Activated CD4-positive, alpha-beta T cell treated with anti-CD3 and anti-CD28 coated beads, Interleukin-2, amount 50 U/mL, for 48 hours (primary cell): ENCODE data around the gene SYVN1.
"Not testable (repeated sequence)": the region's sequence is repeated elsewhere in the genome, so short reads cannot be mapped to it uniquely, and the experiment has no call there.

Experiments
- DNase-seq, 2 experiments: peaks; one replicate each; pipeline ENCODE4 v3.0.0-alpha.2; 2020

The SYVN1 gene

DNA sequence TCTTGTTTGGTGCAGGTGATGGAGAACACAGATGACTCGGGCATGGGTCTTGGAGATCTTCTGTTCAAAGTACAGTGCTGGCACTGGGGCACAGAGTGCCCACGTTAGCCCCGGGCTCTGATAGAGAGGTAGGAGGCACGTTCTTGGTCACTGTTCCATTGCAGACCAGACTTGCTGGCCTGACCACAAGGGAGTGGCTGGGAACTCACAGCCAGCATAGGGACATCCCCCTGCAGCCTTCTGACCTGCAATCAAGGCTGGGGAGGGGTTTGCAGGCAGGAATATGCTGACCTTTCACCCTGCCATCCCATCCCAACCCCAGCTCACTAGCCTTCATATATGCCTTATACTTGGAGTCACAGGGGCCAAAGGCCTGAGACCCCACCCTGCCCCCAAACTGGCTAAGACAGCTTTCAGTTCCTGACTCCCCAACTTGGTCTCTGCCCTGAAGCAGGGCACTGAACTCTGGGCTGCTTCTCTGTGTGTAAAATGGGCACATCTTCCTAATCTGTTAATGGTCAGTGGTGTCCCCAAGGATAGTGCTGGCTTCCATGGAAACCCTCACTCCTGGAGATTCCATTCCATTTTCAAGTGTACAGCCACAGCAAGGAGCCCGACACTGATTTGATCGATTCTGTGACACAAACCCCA, 7.6 kb downstream of the SYVN1 start:
- no peak for DNase-seq

DNA sequence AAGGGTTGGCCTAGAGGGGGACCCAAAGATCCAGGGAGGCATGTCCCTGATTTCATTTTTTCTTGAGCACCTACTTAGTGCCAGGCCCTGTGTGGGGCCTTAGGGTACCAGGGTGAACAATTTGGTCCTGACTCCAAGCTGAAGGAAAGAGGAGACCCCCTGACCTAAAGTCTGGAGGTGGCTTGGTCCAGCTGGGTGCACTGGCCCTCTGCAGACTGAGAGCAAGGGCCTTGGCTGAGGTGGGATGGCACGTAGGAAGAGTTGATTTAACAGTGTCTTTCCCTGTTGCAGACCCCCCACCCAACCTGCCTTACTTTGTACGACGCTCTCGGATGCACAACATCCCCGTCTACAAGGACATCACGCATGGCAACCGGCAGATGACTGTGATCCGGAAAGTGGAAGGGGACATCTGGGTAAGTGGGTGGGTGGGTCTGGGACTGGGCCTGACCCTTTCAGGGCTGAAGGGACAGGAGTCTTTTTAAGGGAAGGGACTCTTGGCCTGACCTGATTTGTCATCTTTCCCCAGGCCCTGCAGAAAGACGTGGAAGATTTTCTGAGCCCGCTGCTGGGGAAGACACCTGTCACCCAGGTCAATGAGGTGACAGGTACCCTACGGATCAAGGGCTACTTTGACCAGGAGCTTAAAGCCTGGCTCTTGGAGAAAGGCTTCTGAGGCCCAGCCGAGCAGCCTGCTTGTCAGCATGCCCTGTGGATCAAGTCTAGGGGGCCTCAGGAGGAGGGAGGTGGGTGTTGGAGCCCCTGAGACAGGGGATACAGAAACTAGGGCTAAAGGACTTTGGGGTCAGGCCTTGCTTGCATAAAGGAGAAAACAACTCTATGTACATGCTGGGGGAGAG, 8.9 kb downstream of the SYVN1 start:
- DNase-seq = no peak

DNA sequence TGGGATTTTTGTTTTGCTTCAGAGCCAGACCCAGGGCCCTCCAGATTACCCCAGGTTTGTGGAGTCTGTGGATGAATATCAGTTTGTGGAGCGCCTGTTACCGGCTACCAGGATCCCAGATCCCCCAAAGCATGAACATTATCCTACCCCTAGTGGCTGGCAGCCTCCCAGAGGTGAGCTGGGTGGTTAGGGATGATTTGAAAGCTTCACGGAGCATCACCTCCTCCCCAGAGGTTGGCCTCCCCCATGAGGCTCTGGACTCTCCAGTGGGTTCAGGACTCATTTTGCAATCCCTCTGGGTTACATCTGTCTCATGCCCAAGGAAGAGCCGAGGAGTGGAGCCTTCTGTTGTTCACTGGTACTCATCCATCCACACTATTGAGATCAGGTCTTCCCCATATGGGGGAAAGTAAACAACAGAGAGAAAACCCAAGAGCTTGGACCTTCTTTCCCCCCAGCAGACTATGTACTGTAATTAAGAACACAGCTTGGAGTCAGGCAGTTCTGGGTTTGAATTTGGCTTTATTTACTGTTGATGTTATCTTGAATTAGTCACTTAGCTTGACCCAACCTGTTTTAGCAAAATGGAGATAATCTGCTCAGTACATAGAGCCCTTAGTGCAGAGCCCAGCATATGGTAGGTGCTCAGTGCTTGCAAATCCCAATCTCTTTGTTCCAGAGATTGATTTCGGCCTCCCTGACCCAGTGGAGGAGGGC, 9.7 kb downstream of the SYVN1 start:
- no peak for DNase-seq

DNA sequence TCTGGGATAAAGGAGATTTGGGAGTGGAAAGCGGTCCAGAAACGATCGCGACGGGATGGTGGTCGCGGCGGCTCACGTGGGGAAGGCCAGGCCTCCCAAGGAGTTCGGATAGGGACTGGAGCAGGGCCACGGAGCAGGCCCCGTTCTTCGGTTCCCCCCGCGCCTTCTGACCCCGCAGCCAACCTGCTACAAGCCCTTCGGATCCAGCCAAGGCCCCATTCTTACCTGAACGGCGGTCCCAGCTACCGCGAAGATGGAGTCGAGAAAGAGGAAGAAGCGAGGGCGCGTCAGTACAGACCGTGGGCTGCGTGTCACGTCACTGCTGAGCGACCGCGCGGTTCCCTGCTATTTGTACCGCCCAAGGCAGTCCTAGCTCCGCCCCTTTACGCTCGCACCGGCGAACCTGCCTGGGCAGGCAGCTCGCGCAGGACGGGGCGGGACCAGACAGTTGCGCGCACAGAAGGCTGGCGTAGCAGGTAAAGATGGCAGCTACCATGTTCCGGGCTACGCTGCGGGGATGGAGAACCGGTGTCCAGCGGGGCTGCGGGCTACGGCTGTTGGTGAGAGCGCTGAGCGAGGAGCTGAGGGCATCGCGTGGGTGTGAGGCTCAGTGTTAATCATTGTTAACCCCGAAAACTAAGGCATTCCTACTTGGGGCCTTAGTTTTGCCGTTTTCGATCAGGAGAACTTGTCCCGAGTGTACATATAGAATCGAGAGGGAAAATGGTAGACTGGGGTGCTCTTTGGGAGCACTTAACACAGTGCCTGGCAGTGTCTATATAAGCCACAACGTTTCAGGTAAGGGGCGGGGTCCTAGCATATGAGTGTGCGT, 12.2 kb downstream of the SYVN1 start, which contains the start of the genes FAU and MRPL49:
TSS of gene FAU (minus strand) at position 270 of the 832 bp plus-strand sequence. CDS start 321 bp downstream, outside the sequence.
TSS of gene MRPL49 (plus strand) at position 457 of the 832 bp plus-strand sequence. CDS start at position 483, 26 bp downstream.
- DNase-seq = peak; percentile 99

DNA sequence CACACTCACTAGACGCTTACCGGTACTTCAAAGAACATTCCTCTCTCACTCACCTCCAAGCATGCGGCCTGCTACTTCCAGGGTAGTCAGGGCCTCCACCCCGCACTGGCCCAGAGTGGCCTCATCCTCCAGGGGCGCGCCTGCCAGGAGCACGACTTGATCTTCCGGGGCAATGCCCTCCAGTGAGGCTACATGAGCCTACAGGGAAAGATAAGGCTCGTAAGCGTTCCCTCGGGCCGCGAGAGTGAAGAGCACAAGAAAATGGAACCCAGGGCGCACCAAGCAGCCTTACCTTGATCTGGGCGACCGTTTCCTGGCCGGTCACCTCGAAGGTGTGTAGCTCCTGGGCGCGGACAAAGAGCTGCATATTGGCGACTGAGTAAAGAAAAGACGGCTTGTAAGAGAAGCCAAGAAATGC, 12.9 kb downstream of the SYVN1 start:
- peak in 1 of 2 experiments; percentile 44 for DNase-seq

DNA sequence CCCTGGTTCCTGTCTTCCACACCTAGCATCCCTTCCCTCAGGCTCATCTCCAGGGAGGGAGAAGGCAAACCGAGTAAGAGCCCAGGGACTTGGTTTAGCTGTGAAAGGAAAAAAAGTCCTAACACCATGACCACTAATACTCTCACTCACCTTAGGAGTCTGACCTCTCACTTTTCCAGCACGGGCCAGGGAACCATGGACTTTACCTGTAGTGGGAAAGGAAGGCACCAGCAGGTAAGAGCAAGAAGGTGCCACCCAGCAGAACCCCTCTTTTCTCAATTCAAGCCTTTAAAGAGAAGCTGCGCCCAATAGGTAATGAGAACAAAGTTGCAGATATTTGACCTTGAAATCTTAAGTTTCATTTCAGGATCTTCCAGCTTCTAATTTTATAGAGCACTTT, 13.5 kb downstream of the SYVN1 start:
- DNase-seq = no peak

DNA sequence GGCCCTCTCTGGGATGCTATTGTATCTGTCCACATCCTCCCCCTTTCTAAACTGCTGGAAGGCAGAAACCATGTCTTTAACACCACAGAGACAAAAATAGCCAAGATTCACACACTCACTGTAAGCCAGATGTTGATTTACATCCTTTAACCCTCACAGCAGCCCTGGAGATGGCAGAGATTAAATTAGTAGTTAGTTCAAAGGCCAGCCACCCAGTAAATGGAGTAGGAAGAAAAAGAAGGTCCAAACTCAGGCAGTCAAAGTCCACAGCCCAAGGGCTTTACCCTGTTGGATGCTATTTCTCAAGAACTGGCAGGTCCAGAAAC, 14.7 kb downstream of the SYVN1 start:
- no peak for DNase-seq

DNA sequence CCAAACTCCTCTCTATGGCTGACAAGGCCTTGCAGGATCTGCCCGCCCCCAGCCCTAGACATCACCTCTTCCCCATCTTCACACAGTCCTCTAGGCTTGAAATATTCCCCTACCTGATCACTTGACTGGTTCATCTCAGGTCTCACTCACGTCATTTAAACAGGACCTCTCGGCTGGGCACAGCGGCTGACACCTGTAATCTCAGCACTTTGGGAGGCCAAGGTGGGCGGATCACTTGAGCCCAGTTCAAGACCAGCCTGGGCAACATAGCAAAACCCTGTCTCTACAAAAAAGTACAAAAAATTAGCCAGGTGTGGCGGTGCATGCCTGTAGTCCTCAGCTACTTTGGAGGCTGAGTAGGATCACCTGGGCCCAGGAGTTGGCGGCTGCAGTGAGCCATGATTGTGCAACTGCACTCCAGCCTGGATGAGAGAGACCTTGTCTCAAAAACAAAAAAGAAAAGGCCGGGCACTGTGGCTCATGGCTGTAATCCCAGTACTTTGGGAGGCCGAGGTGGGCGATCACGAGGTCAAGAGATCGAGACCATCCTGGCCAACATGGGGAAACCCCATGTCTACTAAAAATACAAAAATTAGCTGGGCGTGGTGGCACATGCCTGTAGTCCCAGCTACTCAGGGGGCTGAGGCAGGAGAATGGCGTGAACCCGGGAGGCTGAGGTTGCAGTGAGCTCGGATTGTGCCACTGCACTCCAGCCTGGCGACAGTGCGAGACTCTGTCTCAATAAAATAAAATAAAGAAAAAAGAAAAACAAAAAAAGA, 15.2 kb downstream of the SYVN1 start:
- not testable (repeated sequence) for DNase-seq

DNA sequence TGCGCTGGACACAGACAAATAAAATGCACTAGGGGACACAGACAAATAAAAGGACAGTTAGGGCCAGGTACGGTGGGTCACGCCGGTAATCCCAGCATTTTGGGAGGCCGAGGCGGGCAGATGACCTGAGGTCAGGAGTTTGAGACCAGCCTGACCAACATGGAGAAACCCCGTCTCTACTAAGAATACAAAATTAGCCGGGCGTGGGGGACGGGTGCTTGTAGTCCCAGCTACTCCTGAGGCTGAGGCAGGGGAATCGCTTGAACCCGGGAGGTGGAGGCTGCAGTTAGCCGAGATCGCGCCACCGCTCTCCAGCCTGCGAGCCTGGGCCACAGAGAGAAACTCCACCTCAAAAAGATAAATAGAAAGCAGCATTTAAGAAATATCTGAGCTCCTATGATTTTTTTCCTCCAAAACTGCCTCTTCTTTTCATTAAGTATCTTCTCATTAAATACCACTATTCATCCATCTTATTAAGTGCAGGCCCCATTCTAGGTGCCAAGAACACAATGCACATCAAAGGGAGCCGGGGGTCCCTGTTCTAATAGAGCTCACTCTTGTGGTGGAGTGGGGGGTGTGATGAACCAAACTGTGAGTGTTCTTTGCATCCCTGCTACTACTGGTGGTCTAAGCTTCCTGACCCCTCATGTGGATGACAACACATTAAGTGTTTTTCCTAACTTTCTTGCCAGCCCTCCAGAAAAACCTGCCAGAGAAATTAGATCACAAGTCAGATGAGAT, 16.1 kb downstream of the SYVN1 start:
- DNase-seq = no peak

DNA sequence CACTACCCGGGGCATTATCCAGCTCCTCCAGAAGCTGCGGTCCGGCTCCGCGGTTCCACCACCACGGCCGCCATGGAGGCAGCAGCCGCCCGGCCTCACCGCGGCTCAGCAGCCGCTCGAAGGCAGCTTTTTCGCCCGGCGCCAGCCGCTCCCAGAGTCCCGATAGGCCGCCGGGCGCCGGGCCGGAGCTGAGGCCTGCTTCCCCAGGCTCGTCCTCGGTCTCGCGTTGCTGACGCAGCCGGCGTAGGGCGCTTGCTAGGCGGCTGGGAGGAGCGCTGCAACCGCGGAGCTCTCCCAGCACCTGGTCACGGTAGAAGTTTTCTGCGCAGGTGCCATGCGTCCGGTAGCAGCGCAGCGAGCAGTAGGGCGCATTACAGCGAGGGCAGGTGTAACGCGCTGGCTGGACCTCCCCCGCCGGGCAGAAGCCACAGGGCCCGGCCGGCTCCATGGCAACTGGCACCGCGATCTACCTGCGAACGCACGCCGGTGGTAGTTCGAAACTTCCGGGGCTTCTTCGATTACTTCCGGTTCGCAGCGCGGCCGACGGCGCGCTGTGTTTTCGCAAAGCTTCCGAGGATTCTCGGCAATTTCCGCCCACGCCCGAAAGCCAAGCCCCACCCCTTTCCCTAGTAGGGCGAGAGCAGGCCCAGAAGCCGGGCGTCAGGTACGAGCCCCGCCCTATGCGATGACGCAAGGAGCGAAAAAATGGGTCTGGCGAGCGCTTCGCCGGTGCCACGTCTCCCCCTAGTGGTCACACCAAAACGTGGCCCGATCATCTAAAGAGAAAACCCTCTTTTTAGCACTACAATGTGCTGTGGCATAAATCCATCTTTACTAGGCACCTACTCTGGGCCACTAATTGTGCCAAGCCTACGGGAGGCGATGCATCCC, 16.9 kb downstream of the SYVN1 start, which contains the start of gene ZNHIT2:
TSS of gene ZNHIT2 (minus strand) at position 496 of the 891 bp plus-strand sequence. CDS start at position 448, 48 bp downstream.
- peak; percentile 100 for DNase-seq

DNA sequence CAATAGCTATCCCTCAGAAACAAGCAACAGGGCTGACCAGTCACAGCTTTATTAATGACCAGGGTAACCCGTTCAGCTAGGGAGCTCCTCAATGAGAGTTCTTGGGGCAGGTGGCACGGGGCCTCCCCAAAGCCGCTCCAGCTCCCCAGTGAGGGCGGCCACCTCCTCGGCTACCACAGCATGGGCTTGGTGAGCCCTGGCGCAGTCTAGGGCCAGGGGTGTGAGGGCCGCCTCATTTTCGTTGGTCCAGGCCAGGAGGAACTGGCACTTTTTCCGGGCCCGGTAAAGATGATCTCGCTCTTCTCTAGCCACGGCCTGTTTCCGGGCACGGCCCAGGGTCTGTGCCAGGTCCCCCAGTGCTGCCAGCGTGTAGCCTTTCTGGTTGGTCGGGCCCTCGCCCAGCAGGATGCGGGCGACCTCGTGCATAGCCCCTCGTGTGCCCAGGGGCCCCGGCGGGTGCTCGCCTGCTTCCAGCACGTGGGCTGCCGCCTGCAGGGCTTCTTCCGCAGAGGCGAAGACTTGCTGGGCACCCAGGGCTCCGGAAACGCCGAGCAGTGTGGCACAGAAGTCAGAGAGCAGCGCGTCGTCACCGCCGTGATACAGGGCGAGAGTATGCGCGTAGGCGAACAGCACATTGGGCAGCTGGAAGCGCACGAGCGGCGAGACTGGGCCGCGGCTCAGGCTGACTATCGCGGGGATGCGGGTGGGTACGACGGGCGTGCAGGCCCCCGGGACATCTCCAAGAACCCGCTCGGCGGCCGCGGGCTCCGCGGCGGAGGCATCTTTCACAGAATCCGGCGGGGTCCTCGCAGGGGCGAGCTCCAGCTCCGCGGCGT, 17.7 kb downstream of the SYVN1 start:
- peak; percentile 62 to 70 for DNase-seq

DNA sequence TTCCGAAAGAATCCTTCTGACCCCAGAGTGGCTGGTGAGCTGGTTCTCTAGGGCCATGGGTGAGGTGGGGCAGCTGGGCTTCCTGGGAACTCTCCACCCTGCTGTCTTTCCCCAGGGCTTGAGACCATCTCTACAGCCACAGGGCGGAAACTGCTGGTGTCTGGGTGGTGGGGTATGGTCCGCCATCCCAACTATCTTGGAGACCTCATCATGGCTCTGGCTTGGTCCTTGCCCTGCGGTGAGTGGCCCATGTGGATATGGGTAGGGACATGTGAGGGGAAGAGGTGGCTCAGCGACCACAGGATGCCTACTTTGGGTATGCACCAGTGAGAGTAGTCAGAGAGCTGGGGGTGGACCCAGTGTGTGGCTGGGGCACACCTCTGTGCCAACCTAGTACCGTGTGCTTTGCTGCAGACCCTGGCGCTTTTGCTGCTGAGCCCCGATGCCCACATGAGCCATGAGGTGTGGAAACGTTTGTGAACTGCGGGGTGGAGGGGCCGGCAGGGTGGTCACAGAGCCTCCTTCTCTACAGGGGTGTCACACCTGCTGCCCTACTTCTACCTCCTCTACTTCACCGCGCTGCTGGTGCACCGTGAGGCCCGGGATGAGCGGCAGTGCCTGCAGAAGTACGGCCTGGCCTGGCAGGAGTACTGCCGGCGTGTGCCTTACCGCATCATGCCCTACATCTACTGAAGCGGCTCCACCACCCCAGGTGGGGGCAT, 18.8 kb downstream of the SYVN1 start:
- DNase-seq = no peak

DNA sequence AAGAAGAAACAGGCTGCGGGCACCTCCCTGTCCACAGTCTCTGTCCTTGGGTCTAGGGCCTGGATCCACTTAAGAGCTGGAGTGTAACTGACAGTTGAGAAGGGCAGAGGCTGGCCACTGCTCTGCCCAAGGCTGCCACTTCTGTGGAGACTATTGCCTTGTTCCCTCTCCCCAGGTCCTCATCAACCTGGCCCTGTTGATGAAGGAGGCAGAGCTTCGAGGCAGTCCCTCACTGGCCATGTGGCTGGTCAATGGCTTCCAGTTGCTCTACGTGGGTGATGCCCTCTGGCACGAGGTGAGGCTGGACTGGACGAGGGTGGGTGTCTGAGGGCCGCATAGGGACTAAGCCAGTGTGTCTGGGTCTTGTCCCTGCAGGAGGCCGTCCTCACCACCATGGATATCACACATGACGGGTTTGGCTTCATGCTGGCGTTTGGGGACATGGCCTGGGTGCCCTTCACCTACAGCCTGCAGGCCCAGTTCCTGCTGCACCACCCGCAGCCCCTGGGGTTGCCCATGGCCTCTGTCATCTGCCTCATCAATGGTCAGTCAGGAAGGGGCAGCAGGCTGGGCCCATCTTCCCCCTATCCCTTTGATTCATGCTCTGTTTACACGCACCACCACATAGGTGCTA, 19.7 kb downstream of the SYVN1 start:
- DNase-seq = no peak

DNA sequence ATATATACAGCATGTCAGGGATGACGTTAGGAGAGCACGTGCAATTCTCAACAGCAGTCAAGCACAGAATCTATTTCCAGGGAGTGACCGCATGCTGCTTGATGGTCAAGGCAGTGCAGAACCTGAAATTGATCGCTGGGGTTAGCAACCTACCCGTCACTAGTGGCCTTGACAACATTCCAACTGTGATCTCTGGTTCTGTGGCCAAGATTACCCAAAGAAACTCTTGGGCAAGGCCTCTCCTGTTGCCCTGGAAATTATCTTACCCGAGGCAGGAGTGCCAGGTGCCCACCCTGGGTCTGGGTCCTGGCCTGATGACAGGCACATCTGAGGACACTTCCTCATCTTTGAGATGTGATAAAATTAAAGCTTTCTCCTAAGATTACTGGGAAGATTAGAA, 20.5 kb downstream of the SYVN1 start:
- DNase-seq = no peak

DNA sequence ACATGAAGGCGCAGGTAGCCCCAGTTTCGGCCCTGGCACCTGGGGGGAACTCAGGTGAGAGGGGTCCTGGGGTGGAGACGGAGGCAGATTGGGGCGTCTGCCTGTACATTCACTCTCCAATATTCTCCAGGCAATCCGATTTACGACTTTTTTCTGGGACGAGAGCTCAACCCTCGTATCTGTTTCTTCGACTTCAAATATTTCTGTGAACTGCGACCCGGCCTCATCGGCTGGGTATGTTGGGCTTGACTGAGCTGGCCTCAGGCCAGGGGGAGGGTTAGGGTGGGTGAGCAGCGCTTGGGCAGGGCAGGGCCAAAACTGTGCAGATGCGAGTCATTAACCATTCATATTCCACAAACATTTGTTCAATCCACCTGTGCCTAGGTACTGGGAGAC, 21.0 kb downstream of the SYVN1 start:
- DNase-seq = no peak

DNA sequence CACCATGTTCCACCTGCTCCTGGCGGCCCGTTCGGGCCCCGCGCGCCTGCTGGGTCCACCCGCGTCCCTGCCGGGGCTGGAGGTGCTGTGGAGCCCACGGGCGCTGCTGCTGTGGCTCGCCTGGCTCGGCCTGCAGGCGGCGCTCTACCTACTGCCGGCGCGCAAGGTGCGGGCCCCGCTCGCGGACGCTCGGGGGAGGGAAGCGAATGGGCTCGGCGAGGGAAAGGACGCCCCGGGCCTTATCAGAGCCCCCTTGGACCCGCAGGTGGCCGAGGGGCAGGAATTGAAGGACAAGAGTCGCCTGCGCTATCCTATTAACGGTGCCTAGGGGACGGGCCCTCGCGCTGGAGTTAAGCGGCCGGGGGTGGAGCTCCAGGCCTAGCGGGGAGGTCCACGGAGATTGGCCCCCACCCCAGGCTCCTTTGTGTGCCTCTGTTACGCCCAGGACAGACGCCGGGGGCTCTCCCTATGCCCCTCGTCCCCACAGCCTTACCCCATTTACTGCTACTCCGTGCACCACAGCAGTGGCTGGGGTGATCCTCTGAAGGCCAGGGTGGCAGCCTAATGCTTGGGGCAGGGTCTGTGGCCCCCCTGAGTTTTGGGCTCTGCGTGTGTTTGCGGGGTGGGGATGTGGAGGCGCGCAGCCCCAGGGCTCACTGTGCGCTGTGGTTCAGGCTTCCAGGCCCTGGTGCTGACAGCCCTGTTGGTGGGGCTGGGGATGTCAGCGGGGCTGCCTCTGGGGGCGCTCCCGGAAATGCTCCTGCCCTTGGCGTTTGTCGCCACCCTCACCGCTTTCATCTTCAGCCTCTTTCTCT, 21.6 kb downstream of the SYVN1 start:
- DNase-seq = peak; percentile 76 to 80
